Bronchial epithelial cell (primary cell): ENCODE results near the gene QPRT. TPM values are rescaled to one million over a fixed set of nuclear protein-coding genes. Genes with fewer than 3 reads are reported as not detected.

Experiments
- DNase-seq: peaks from one replicate; pipeline ENCODE4 v3.0.0-alpha.2; 2010; ENCODE audit warnings: low read depth
- FAIRE-seq: peaks from 2 replicates; lab custom pipeline; 2011; peaks lifted over from hg19 to GRCh38; lab: Jason Lieb, UNC
- H3K27me3 ChIP-seq: 2 replicates; pipeline ENCODE4 v1.5.1; 2011; ENCODE audit warnings: low read length; ENCODE audit not compliant: control insufficient read depth, insufficient read depth
- H3K36me3 ChIP-seq: 2 replicates; pipeline ENCODE4 v1.5.1; 2011; ENCODE audit warnings: low read length; ENCODE audit not compliant: control insufficient read depth, insufficient read depth
- H3K4me3 ChIP-seq: 2 replicates; pipeline ENCODE4 v1.5.1; 2011; ENCODE audit warnings: mild to moderate bottlenecking, low read depth, low read length, control low read depth
- CTCF ChIP-seq: IDR thresholded peaks from 2 replicates; pipeline ENCODE4 v1.5.1; 2011; ENCODE audit warnings: mild to moderate bottlenecking, moderate library complexity, low read length, control low read depth, inconsistent platforms; ENCODE audit not compliant: insufficient read depth, severe bottlenecking
- total RNA-seq: library from RNA; depleted of rRNA; stranded (reverse); fragments of >200 nt; gene quantifications from 2 replicates; pipeline ENCODE4 v1.2.1, GENCODE V29; 2014

Gene QPRT
- total RNA-seq, 1 donor from 2014 or later: 0.79 TPM

DNA sequence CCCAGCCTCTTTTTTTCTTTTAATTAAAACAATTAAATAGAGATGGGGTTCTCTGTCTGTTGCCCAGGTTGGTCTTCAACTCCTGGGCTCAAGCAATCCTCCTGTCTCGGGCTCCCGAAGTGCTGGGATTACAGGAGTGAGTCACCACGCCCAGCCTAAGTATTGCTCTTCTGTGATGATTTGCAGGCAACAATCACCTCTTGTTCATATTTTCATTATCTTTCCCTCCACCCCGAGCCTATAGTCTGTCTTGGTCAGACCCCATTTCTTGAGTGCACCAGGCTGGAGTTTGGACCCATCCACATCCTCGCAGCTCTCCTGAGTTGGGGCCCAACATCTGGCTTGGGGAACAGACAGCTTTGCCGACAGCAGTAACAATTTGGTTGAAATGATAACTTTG is 20.3 kb upstream of the QPRT start:
- Histone ChIP-seq H3K4me3 (no peak overlapping the region), H3K36me3 (no peaks in the 10 kb centered on the region), H3K27me3 (no peaks in the 10 kb centered on the region)
- no peak for FAIRE-seq
- TF ChIP-seq CTCF: no peak
- DNase-seq: no peak

DNA sequence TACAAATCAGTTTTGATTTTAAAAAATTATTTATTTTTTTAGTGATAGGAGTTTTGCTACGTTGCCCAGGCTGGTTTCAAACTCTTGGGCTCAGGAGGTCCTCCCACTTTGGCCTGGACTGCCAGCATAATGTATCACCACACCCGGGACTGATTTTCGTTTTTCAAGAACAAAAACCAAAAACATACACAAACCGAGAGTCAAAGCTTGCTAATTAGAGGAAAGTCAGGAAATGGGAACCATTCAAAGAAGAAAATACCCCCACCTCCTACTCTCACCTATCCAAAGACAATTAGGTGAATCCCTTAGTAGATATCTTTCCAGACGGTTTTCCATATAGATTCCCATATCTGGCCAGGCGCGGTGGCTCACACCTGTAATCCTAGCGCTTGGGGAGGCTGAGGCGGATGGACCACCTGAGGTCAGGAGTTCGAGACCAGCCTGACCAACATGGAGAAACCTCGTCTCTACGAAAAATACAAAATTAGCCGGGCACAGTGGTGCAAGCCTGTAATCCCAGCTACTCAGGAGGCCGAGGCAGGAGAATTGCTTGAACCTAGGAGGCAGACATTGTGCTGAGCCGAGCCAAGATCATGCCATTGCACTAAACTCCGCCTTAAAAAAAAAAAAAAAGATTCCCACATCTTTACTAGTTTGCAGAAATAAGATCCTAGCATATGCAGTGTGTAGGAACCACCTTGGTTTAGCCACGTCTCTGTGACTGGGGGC is 16.8 kb upstream of the QPRT start:
- no peak for FAIRE-seq
- Histone ChIP-seq H3K4me3 (no peak overlapping the region), H3K27me3 (peaks cover 2% of the 10 kb centered on the region), H3K36me3 (no peaks in the 10 kb centered on the region)
- TF ChIP-seq CTCF: no peak
- no peak for DNase-seq

- no peak for FAIRE-seq
- no peak for DNase-seq
- Histone ChIP-seq H3K36me3 (no peaks in the 10 kb centered on the region), H3K27me3 (peaks cover 2% of the 10 kb centered on the region), H3K4me3 (no peak overlapping the region)
- no peak for TF ChIP-seq CTCF
Observed at GRCh38 chr16:29662729-29663015, 16.3 kb upstream of the QPRT start.

DNA sequence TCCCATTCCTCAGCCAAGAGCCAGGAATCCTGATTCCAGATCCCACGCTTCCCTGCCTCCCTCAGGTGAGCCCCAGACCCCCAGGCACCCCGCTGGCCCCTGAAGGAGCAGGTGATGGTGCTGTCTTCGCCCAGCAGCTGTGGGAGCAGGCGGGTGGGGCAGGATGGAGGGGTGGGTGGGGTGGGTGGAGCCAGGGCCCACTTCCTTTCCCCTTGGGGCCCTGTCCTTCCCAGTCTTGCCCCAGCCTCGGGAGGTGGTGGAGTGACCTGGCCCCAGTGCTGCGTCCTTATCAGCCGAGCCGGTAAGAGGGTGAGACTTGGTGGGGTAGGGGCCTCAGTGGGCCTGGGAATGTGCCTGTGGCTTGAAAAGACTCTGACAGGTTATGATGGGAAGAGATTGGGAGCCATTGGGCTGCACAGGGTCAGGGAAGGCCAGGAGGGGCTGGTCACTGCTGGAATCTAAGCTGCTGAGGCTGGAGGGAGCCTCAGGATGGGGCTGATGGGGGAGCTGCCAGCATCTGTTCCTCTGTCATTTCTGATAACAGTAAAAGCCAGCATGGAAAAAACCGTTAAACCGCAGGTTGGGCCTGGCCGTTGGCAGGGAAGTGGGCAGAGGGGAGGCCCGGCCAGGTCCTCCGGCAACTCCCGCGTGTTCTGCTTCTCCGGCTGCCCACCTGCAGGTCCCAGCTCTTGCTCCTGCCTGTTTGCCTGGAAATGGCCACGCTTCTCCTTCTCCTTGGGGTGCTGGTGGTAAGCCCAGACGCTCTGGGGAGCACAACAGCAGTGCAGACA is 15.8 kb upstream of the QPRT start, which contains the start of gene SPN:
TSS of gene SPN (plus strand) at position 232 of the 791 bp plus-strand sequence. CDS start at position 714, 482 bp downstream.
- peaks cover 2% of the 10 kb centered on the region for H3K27me3 ChIP-seq
- no peaks in the 10 kb centered on the region for H3K36me3 ChIP-seq
- FAIRE-seq (no peak), DNase-seq (no peak)
- no peak for TF ChIP-seq CTCF
- H3K4me3 ChIP-seq: no peak within 1 kb of the TSS

- Histone ChIP-seq H3K4me3 (no peak overlapping the region), H3K36me3 (no peaks in the 10 kb centered on the region), H3K27me3 (peaks cover 2% of the 10 kb centered on the region)
- FAIRE-seq: no peak
- no peak for TF ChIP-seq CTCF
- no peak for DNase-seq
Observed at GRCh38 chr16:29663807-29664090, 15.2 kb upstream of the QPRT start.
